Activated T-cell treated with anti-CD3 and anti-CD28 coated beads for 1 hour (primary cell): Measurements from ENCODE around the gene ROS1.

Experiments used
- DNase-seq: peaks from one replicate; pipeline ENCODE4 v3.0.0-alpha.2; 2020; ENCODE audit warnings: low read depth

ROS1 gene

GRCh38 chr6:117309069-117309468 lies 116.7 kb downstream of the ROS1 start:
- DNase-seq, result no peak

GRCh38 chr6:117307655-117308054 lies 118.1 kb downstream of the ROS1 start:
- no peak for DNase-seq

GRCh38 chr6:117306227-117306790 lies 119.4 kb downstream of the ROS1 start:
- DNase-seq, result no peak

- DNase-seq, result no peak
Measured at GRCh38 chr6:117304446-117304845, 121.3 kb downstream of the ROS1 start.

GRCh38 chr6:117303323-117303722 lies 122.4 kb downstream of the ROS1 start:
- no peak for DNase-seq

- no peak for DNase-seq
Measured at GRCh38 chr6:117298941-117299340, 126.8 kb downstream of the ROS1 start.

GRCh38 chr6:117290173-117290846 lies 135.4 kb downstream of the ROS1 start:
- DNase-seq, result no peak

GRCh38 chr6:117288083-117288715 lies 137.5 kb downstream of the ROS1 start:
- DNase-seq, result no peak

GRCh38 chr6:117280922-117281321 lies 144.8 kb downstream of the ROS1 start:
- DNase-seq, result no peak

GRCh38 chr6:117276778-117277316 lies 148.9 kb downstream of the ROS1 start:
- DNase-seq, result no peak

GRCh38 chr6:117275711-117276110 lies 150.0 kb downstream of the ROS1 start:
- no peak for DNase-seq

- no peak for DNase-seq
Measured at GRCh38 chr6:117275205-117275604, 150.5 kb downstream of the ROS1 start.

GRCh38 chr6:117272891-117273290 lies 152.9 kb downstream of the ROS1 start:
- no peak for DNase-seq

GRCh38 chr6:117272032-117272866 lies 153.5 kb downstream of the ROS1 start:
- no peak for DNase-seq

GRCh38 chr6:117270843-117271507 lies 154.8 kb downstream of the ROS1 start:
- DNase-seq, result no peak

GRCh38 chr6:117270055-117270842 lies 155.5 kb downstream of the ROS1 start:
- DNase-seq, result no peak

GRCh38 chr6:117269638-117270054 lies 156.1 kb downstream of the ROS1 start:
- no peak for DNase-seq

- DNase-seq, result no peak
Measured at GRCh38 chr6:117268924-117269323, 156.8 kb downstream of the ROS1 start.

- no peak for DNase-seq
Measured at GRCh38 chr6:117267766-117268534, 157.8 kb downstream of the ROS1 start.

- no peak for DNase-seq
Measured at GRCh38 chr6:117267054-117267347, 158.7 kb downstream of the ROS1 start.
